HEK293 (cell line): ENCODE results near the gene DEDD.

Experiments used
- EGR2 ChIP-seq: fragments of 450-650 bp; formaldehyde crosslinking; IDR thresholded peaks from 2 replicates; pipeline ENCODE4 v1.5.1; 2016; ENCODE audit warnings: low read depth, missing biosample characterization, missing genetic modification characterization
- PBX3 ChIP-seq: sonication (generic); formaldehyde crosslinking; IDR thresholded peaks from 2 replicates; pipeline ENCODE4 v1.8.1; 2022; ENCODE audit warnings: mild to moderate bottlenecking, moderate library complexity, missing genetic modification reagents
- PRDM10 ChIP-seq: fragments of 450-650 bp; formaldehyde crosslinking; IDR thresholded peaks from 2 replicates; pipeline ENCODE4 v1.5.1; 2016; ENCODE audit warnings: missing biosample characterization, missing genetic modification characterization
- ZBTB49 ChIP-seq: fragments of 450-650 bp; formaldehyde crosslinking; IDR thresholded peaks from 2 replicates; pipeline ENCODE4 v1.5.1; 2016; ENCODE audit warnings: missing biosample characterization, missing genetic modification characterization, low read depth
- ZNF133 ChIP-seq: fragments of 450-650 bp; formaldehyde crosslinking; IDR thresholded peaks from 2 replicates; pipeline ENCODE4 v1.5.1; 2016; ENCODE audit warnings: missing biosample characterization, missing genetic modification characterization
- ZNF148 ChIP-seq: fragments of 450-650 bp; formaldehyde crosslinking; IDR thresholded peaks from 2 replicates; pipeline ENCODE4 v1.5.0; 2017; ENCODE audit warnings: missing biosample characterization, missing genetic modification characterization, borderline replicate concordance
- ZNF169 ChIP-seq: fragments of 450-650 bp; formaldehyde crosslinking; IDR thresholded peaks from 2 replicates; pipeline ENCODE4 v1.5.1; 2016; ENCODE audit warnings: missing biosample characterization, missing genetic modification characterization
- ZNF174 ChIP-seq: fragments of 450-650 bp; formaldehyde crosslinking; IDR thresholded peaks from 2 replicates; pipeline ENCODE4 v1.5.0; 2017; ENCODE audit warnings: missing biosample characterization, mild to moderate bottlenecking, missing genetic modification characterization
- ZNF211 ChIP-seq: fragments of 450-650 bp; formaldehyde crosslinking; IDR thresholded peaks from 2 replicates; pipeline ENCODE4 v1.5.1; 2016; ENCODE audit warnings: low read depth, missing biosample characterization, missing genetic modification characterization
- ZNF214 ChIP-seq: fragments of 450-650 bp; formaldehyde crosslinking; IDR thresholded peaks from 2 replicates; pipeline ENCODE4 v1.5.1; 2017; ENCODE audit warnings: missing biosample characterization, mild to moderate bottlenecking, missing genetic modification characterization, borderline replicate concordance
- ZNF23 ChIP-seq: fragments of 450-650 bp; formaldehyde crosslinking; IDR thresholded peaks from 2 replicates; pipeline ENCODE4 v1.5.1; 2016; ENCODE audit warnings: missing biosample characterization, missing genetic modification characterization, borderline replicate concordance
- ZNF302 ChIP-seq: fragments of 450-650 bp; formaldehyde crosslinking; IDR thresholded peaks from 2 replicates; pipeline ENCODE4 v1.5.1; 2016; ENCODE audit warnings: missing biosample characterization, missing genetic modification characterization, low read depth
- ZNF341 ChIP-seq: fragments of 450-650 bp; formaldehyde crosslinking; IDR thresholded peaks from 2 replicates; pipeline ENCODE4; 2016; ENCODE audit warnings: low read depth, missing biosample characterization, missing genetic modification characterization
- ZNF426 ChIP-seq: fragments of 450-650 bp; formaldehyde crosslinking; IDR thresholded peaks from 2 replicates; pipeline ENCODE4 v1.5.1; 2017; ENCODE audit warnings: missing biosample characterization, missing genetic modification characterization, mild to moderate bottlenecking, inconsistent platforms, moderate library complexity
- ZNF433 ChIP-seq: fragments of 450-650 bp; formaldehyde crosslinking; IDR thresholded peaks from 2 replicates; pipeline ENCODE4 v1.5.1; 2016; ENCODE audit warnings: missing biosample characterization, missing genetic modification characterization, low read depth
- ZNF514 ChIP-seq: fragments of 450-650 bp; formaldehyde crosslinking; IDR thresholded peaks from 2 replicates; pipeline ENCODE4 v1.5.1; 2016; ENCODE audit warnings: missing biosample characterization, missing genetic modification characterization
- ZNF560 ChIP-seq: fragments of 450-650 bp; formaldehyde crosslinking; IDR thresholded peaks from 2 replicates; pipeline ENCODE4 v1.5.1; 2017; ENCODE audit warnings: missing biosample characterization, missing genetic modification characterization, borderline replicate concordance
- ZNF600 ChIP-seq: fragments of 450-650 bp; formaldehyde crosslinking; IDR thresholded peaks from 2 replicates; pipeline ENCODE4 v1.5.1; 2016; ENCODE audit warnings: missing biosample characterization, missing genetic modification characterization
- ZNF610 ChIP-seq: fragments of 450-650 bp; formaldehyde crosslinking; IDR thresholded peaks from 2 replicates; pipeline ENCODE4 v1.5.1; 2016; ENCODE audit warnings: missing biosample characterization, missing genetic modification characterization, borderline replicate concordance
- ZNF664 ChIP-seq: fragments of 450-650 bp; formaldehyde crosslinking; IDR thresholded peaks from 2 replicates; pipeline ENCODE4 v1.5.1; 2016; ENCODE audit warnings: missing biosample characterization, missing genetic modification characterization
- ZNF704 ChIP-seq: fragments of 450-650 bp; formaldehyde crosslinking; IDR thresholded peaks from 2 replicates; pipeline ENCODE4 v1.5.1; 2016; ENCODE audit warnings: missing biosample characterization, missing genetic modification characterization
- TF ChIP-seq, protein P1 (sequence below): fragments of 450-650 bp; IDR thresholded peaks from 2 replicates; pipeline ENCODE4 v1.5.1; 2018; ENCODE audit warnings: missing biosample characterization, mild to moderate bottlenecking, missing genetic modification characterization
- TF ChIP-seq, protein P2 (sequence below): fragments of 450-650 bp; formaldehyde crosslinking; IDR thresholded peaks from 2 replicates; pipeline ENCODE4 v1.5.1; 2016; ENCODE audit warnings: missing biosample characterization, missing genetic modification characterization

The DEDD gene

GRCh38 chr1:161177112-161177935 is 44.9 kb upstream of the DEDD start, which contains the start of gene B4GALT3 (continued):
- TF ChIP-seq ZNF560 (tag by site-specific recombination) = no peak
- TF ChIP-seq ZNF426 = no peak
- TF ChIP-seq, protein P1, sequence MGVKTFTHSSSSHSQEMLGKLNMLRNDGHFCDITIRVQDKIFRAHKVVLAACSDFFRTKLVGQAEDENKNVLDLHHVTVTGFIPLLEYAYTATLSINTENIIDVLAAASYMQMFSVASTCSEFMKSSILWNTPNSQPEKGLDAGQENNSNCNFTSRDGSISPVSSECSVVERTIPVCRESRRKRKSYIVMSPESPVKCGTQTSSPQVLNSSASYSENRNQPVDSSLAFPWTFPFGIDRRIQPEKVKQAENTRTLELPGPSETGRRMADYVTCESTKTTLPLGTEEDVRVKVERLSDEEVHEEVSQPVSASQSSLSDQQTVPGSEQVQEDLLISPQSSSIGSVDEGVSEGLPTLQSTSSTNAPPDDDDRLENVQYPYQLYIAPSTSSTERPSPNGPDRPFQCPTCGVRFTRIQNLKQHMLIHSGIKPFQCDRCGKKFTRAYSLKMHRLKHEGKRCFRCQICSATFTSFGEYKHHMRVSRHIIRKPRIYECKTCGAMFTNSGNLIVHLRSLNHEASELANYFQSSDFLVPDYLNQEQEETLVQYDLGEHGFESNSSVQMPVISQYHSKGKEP (tag by site-specific recombination) = no peak
- TF ChIP-seq ZBTB49 (tag by site-specific recombination) = no peak
- TF ChIP-seq ZNF169 (tag by site-specific recombination) = no peak
- TF ChIP-seq EGR2 (tag by site-specific recombination) = peak; percentile 74
- peak; percentile 59; the same call in 1 of the 2 replicates for TF ChIP-seq ZNF610
- no peak for TF ChIP-seq ZNF174 (tag by site-specific recombination)
- TF ChIP-seq, protein P2, sequence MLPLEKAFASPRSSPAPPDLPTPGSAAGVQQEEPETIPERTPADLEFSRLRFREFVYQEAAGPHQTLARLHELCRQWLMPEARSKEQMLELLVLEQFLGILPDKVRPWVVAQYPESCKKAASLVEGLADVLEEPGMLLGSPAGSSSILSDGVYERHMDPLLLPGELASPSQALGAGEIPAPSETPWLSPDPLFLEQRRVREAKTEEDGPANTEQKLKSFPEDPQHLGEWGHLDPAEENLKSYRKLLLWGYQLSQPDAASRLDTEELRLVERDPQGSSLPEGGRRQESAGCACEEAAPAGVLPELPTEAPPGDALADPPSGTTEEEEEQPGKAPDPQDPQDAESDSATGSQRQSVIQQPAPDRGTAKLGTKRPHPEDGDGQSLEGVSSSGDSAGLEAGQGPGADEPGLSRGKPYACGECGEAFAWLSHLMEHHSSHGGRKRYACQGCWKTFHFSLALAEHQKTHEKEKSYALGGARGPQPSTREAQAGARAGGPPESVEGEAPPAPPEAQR (tag by site-specific recombination) = no peak
- TF ChIP-seq ZNF514 (tag by site-specific recombination) = no peak
- TF ChIP-seq ZNF214 = no peak
- TF ChIP-seq PBX3 (CRISPR knock-in tag) = 0 out of 2 replicates have a peak, but pooled peaks have one; percentile 40
- TF ChIP-seq ZNF133 = no peak
- no peak for TF ChIP-seq ZNF433 (tag by site-specific recombination)
- TF ChIP-seq ZNF211 = no peak
- 0 out of 2 replicates have a peak, but pooled peaks have one; percentile 27 for TF ChIP-seq ZNF704
- TF ChIP-seq ZNF664 (tag by site-specific recombination) = no peak
- TF ChIP-seq PRDM10 = peak; percentile 98
- peak; percentile 99 for TF ChIP-seq ZNF600
- TF ChIP-seq ZNF148 (tag by site-specific recombination) = no peak
- no peak for TF ChIP-seq ZNF23
- TF ChIP-seq ZNF302 (tag by site-specific recombination) = no peak
- TF ChIP-seq ZNF341 = peak; percentile 71
